CD4-positive, alpha-beta memory T cell (primary cell): ENCODE data around the gene FAM20C. TPM values are rescaled to one million over a fixed set of nuclear protein-coding genes. Genes with fewer than 3 reads are reported as not detected.

Experiments
- CTCF ChIA-PET: fragments of 350-600 bp; sonication (Branson Sonifier 250); formaldehyde crosslinking; loops from one replicate; lab custom pipeline; 2021; ENCODE audit warnings: inconsistent platforms; ENCODE audit not compliant: partially characterized antibody; lab: Charles Lee
- POLR2A ChIA-PET: fragments of 350-600 bp; sonication (Branson Sonifier 250); formaldehyde crosslinking; loops from one replicate; lab custom pipeline; 2021; ENCODE audit not compliant: partially characterized antibody; lab: Charles Lee
- DNase-seq, 5 donors: peaks; one replicate each; pipeline versions ENCODE4 v3.0.0 to v3.0.0-alpha.2; 2020 to 2022; ENCODE audit warnings: mixed read lengths in 1 of 5
- H3K27ac ChIP-seq: one replicate; pipeline ENCODE4 v1.7.0; 2013; ENCODE audit warnings: low read depth, low read length
- H3K27me3 ChIP-seq: 2 replicates; pipeline ENCODE4 v1.7.0; 2013; ENCODE audit warnings: mild to moderate bottlenecking, low read length, moderate library complexity; ENCODE audit not compliant: insufficient read depth
- H3K36me3 ChIP-seq: 2 replicates; pipeline ENCODE4 v1.7.0; 2013; ENCODE audit warnings: mild to moderate bottlenecking, low read length, moderate library complexity; ENCODE audit not compliant: insufficient read depth
- H3K4me1 ChIP-seq: 2 replicates; pipeline ENCODE4 v1.7.0; 2013; ENCODE audit warnings: mild to moderate bottlenecking, low read length, moderate library complexity; ENCODE audit not compliant: insufficient read depth
- H3K4me3 ChIP-seq, 2 donors: one replicate each; pipeline ENCODE4 v1.7.0; 2013; ENCODE audit warnings: low read length in 2 of 2, mild to moderate bottlenecking in 1 of 2
- H3K9me3 ChIP-seq, 2 donors: one replicate each; pipeline ENCODE4 v1.7.0; 2013; ENCODE audit warnings: low read length in 2 of 2, control low read depth in 1 of 2; ENCODE audit not compliant: control insufficient read depth in 1 of 2
- H3K27ac Mint-ChIP-seq, 7 donors: one replicate each; pipeline ENCODE4 v1.8.0; 2020 to 2021; ENCODE audit warnings: mixed read lengths in 7 of 7, mild to moderate bottlenecking in 6 of 7, inconsistent platforms in 3 of 7, moderate library complexity in 3 of 7
- H3K27me3 Mint-ChIP-seq, 2 donors: one replicate each; pipeline ENCODE4 v1.8.0; 2020 to 2021; ENCODE audit warnings: mixed read lengths in 2 of 2
- H3K36me3 Mint-ChIP-seq, 2 donors: one replicate each; pipeline ENCODE4 v1.8.0; 2020 to 2021; ENCODE audit warnings: mixed read lengths in 2 of 2, inconsistent platforms in 1 of 2, mild to moderate bottlenecking in 1 of 2
- H3K4me1 Mint-ChIP-seq, 4 donors: one replicate each; pipeline ENCODE4 v1.8.0; 2020 to 2021; ENCODE audit warnings: mixed read lengths in 4 of 4, mild to moderate bottlenecking in 1 of 4
- H3K4me3 Mint-ChIP-seq, 8 donors: one replicate each; pipeline ENCODE4 v1.8.0; 2020 to 2021; ENCODE audit warnings: mixed read lengths in 8 of 8, mild to moderate bottlenecking in 7 of 8, moderate library complexity in 6 of 8, inconsistent platforms in 3 of 8
- H3K9me3 Mint-ChIP-seq, 8 donors: one replicate each; pipeline ENCODE4 v1.8.0; 2020 to 2021; ENCODE audit warnings: mixed read lengths in 8 of 8, mild to moderate bottlenecking in 5 of 8, inconsistent platforms in 3 of 8, moderate library complexity in 1 of 8
- intact Hi-C: fragments of 100-400 bp; cut with micrococcal nuclease; formaldehyde crosslinking; loops from one replicate; pipeline ENCODE4 v1.15.1; 2023
- polyA plus RNA-seq, 2 donors: library from polyadenylated mRNA; unstranded; fragments of 300-500 nt; fragmentation: Illumina TruSeq; gene quantifications; one replicate each; pipeline ENCODE4 v1.2.3, GENCODE V29; 2021
- total RNA-seq, 2 experiments: library from RNA; stranded (reverse); gene quantifications; one replicate each; pipeline ENCODE4 v1.2.3, GENCODE V29; 2021

The FAM20C gene
- total and polyA plus RNA-seq, 4 experiments from 2014 or later, result 4.7 to 7.8 TPM; not detected in 2

DNA sequence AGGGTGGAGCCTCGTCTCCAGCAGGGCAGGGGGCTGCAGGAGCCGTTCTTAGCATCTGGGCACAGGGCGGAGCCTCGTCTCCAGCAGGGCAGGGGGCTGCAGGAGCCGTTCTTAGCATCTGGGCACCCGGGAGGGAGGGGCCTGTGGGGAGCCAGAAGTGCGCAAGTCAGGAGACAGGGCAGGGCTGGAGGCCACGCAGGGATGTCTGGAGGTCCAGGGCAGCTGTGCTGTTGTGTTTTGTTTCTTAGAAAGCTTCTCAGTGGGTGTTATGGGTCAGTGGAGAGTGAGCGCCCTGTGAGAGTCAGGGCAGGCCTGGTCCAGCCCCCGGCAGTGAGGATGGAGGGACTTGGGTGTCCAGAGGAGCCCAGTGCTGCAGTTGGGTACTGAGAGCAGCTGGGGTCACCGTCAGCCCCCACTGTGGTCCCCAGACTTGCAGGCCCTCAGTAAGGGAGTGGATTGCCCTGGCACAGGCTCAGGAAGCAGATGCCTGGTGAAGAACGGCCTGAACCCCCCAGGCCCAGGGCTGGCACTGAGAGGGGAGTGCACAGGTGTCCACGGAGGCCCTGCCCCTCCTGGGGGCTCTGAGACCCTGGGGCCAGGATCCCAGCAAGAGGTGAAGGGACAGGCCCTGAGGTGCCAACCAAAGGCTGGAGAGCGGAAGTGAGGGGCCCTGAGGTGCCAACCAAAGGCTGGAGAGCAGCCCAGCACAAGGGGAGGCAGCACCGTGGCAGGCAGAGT, 29.8 kb downstream of the FAM20C start:
- H3K36me3 ChIP-seq, result no peaks in the 10 kb centered on the region
- H3K4me1 Mint-ChIP-seq, result peaks cover 0 to 2% (median 0%) of the 10 kb centered on the region in 4 donors
- H3K27ac Mint-ChIP-seq, result no peak overlapping the region
- CTCF ChIA-PET, result no interaction called here
- peaks cover 0 to 4% (median 0%) of the 10 kb centered on the region in 8 donors for H3K9me3 Mint-ChIP-seq
- H3K9me3 ChIP-seq, result no peaks in the 10 kb centered on the region
- no peaks in the 10 kb centered on the region for H3K36me3 Mint-ChIP-seq
- peaks cover 0 to 5% of the 10 kb centered on the region in 2 donors for H3K27me3 Mint-ChIP-seq
- H3K4me3 ChIP-seq, result no peak overlapping the region
- no peak for DNase-seq
- POLR2A ChIA-PET, result no interaction called here
- no peak overlapping the region for H3K27ac ChIP-seq
- H3K4me1 ChIP-seq, result no peaks in the 10 kb centered on the region
- H3K4me3 Mint-ChIP-seq, result no peak overlapping the region
- no peaks in the 10 kb centered on the region for H3K27me3 ChIP-seq
- intact Hi-C loops, result no loop called here

DNA sequence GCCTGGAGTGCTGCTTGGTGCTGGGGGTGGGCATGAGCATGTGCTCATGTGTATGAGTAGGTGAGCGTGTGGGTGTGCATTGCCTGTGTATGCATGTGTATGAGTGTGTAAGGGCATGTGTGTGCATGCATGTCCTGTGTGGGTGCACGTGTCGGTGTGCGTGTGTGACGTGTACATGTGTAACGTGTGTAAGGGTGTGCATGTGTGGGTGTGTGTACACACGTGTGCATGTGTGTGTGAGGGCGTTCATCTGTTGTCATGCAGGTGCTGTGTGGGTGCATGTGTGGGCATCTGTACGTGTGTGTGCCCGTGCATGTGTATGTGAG, 30.3 kb downstream of the FAM20C start:
- intact Hi-C loops, result no loop called here
- Histone ChIP-seq H3K27ac (no peak overlapping the region), H3K9me3 (no peaks in the 10 kb centered on the region), H3K27me3 (no peaks in the 10 kb centered on the region), H3K4me3 (no peak overlapping the region), H3K4me1 (no peaks in the 10 kb centered on the region), H3K36me3 (no peaks in the 10 kb centered on the region)
- Mint-ChIP-seq H3K27ac (no peak overlapping the region), H3K4me3 (no peak overlapping the region), H3K27me3 (peaks cover 0 to 2% of the 10 kb centered on the region in 2 donors), H3K36me3 (no peaks in the 10 kb centered on the region), H3K4me1 (peaks cover 0 to 2% (median 0%) of the 10 kb centered on the region in 4 donors), H3K9me3 (peaks cover 0 to 4% (median 0%) of the 10 kb centered on the region in 8 donors)
- ChIA-PET CTCF (no interaction called here), POLR2A (no interaction called here)
- no peak for DNase-seq

DNA sequence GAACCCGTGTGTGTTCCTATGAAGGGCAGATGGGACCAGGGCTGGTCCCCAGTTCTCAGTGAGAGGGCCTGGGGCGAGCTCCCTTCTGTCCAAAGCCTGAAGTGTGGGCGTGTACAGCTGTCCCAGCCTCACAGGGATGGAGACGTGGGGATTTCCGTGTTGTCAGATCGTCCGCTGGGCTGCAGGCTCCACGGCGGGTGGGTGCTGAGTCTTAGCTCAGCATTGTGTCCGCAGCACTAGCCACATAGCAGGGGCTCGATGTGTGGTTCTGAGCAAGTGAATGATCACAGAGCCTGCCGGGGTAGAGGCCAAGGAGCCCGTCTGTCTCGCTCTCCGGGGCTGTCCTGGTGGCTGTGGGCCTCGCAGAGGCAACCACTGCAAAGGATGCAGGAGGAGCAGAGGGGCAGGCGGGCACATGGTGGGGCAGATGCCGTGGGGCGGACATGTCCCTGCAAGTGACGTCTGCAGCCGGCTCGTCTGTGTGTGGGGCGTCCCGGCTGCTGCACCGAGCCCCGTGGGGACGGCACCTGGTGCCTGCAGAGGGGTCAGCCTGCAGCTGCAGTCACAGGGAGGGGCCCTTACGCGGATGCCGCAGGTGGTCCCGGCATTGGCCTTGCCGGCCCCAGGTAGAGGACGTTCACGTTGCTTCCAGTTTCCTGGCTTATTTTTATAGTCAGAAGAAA, 30.9 kb downstream of the FAM20C start:
- ChIA-PET POLR2A (no interaction called here), CTCF (no interaction called here)
- intact Hi-C loops, result no loop called here
- no peak overlapping the region for H3K4me3 ChIP-seq
- H3K36me3 ChIP-seq, result no peaks in the 10 kb centered on the region
- H3K27ac ChIP-seq, result no peak overlapping the region
- Mint-ChIP-seq H3K4me1 (peaks cover 0 to 2% (median 0%) of the 10 kb centered on the region in 4 donors), H3K27ac (no peak overlapping the region), H3K9me3 (peaks cover 0 to 4% (median 0%) of the 10 kb centered on the region in 8 donors), H3K36me3 (no peaks in the 10 kb centered on the region), H3K27me3 (peaks cover 0 to 2% of the 10 kb centered on the region in 2 donors), H3K4me3 (no peak overlapping the region)
- no peak for DNase-seq
- no peaks in the 10 kb centered on the region for H3K4me1 ChIP-seq
- H3K27me3 ChIP-seq, result no peaks in the 10 kb centered on the region
- no peaks in the 10 kb centered on the region for H3K9me3 ChIP-seq

DNA sequence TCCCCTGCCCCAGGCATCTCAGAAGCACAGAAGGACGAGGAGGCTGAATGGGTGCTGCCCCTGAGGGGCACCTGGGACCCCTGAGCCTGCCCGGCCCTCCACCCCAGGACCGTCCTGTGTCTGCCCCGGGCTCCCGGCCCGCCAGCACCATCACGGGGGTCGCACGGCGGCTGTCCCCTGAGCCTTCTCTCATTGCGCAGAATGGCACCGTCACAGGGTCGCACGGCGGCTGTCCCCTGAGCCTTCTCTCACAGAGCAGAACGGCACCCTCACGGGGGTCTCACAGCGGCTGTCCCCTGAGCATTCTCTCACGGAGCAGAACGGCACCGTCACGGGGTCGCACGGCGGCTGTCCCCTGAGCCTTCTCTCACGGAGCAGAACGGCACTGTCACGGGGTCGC, 31.5 kb downstream of the FAM20C start:
- intact Hi-C loops, result no loop called here
- DNase-seq, result no peak
- Histone ChIP-seq H3K27me3 (no peaks in the 10 kb centered on the region), H3K4me3 (no peak overlapping the region), H3K4me1 (no peaks in the 10 kb centered on the region), H3K36me3 (no peaks in the 10 kb centered on the region), H3K27ac (no peak overlapping the region), H3K9me3 (no peaks in the 10 kb centered on the region)
- POLR2A ChIA-PET, result no interaction called here
- no peak overlapping the region for H3K27ac Mint-ChIP-seq
- H3K4me3 Mint-ChIP-seq, result no peak overlapping the region
- H3K36me3 Mint-ChIP-seq, result no peaks in the 10 kb centered on the region
- CTCF ChIA-PET, result no interaction called here
- H3K27me3 Mint-ChIP-seq, result peaks cover 0 to 2% of the 10 kb centered on the region in 2 donors
- peaks cover 0 to 2% (median 0%) of the 10 kb centered on the region in 4 donors for H3K4me1 Mint-ChIP-seq
- peaks cover 0 to 4% (median 0%) of the 10 kb centered on the region in 8 donors for H3K9me3 Mint-ChIP-seq

DNA sequence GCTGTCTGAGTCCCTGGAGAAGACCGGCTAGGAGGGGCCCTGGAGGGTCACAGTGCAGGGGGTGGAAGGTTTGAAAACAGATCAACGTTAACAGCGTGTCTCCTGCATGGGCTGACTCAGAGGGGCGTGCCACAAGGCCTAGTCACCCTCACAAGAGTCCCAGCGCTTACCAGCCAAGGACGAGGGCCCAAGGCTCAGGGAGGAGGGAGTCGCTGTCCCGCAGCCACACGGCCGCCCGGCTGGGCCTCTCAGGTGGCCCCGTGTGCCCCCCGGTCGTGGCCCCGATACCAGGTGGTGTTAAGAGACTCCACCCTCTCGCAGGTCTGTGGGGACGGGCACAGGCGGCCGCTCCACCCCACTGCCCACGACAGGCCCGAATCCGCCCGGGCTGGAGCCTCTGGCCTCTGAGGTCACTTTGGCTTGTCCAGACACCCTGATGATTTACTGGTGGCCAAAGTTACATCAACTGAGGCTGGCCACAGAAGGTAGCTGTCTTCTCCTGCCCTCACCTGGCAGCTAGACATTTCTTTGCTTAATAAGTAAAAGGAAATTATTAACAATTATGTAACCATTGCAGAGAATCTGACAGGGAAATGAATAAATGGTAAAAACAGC, 34.0 kb downstream of the FAM20C start:
- Mint-ChIP-seq H3K27me3 (peaks cover 2 to 5% of the 10 kb centered on the region in 2 donors), H3K9me3 (peaks cover 0 to 4% (median 0%) of the 10 kb centered on the region in 8 donors), H3K4me3 (no peak overlapping the region), H3K36me3 (no peaks in the 10 kb centered on the region), H3K27ac (no peak overlapping the region), H3K4me1 (peaks cover 0 to 3% (median under 1%) of the 10 kb centered on the region in 4 donors)
- no peak overlapping the region for H3K27ac ChIP-seq
- intact Hi-C loops, result no loop called here
- no peaks in the 10 kb centered on the region for H3K36me3 ChIP-seq
- ChIA-PET POLR2A (no interaction called here), CTCF (no interaction called here)
- no peak overlapping the region for H3K4me3 ChIP-seq
- H3K9me3 ChIP-seq, result no peaks in the 10 kb centered on the region
- no peak for DNase-seq
- no peaks in the 10 kb centered on the region for H3K4me1 ChIP-seq
- no peaks in the 10 kb centered on the region for H3K27me3 ChIP-seq

DNA sequence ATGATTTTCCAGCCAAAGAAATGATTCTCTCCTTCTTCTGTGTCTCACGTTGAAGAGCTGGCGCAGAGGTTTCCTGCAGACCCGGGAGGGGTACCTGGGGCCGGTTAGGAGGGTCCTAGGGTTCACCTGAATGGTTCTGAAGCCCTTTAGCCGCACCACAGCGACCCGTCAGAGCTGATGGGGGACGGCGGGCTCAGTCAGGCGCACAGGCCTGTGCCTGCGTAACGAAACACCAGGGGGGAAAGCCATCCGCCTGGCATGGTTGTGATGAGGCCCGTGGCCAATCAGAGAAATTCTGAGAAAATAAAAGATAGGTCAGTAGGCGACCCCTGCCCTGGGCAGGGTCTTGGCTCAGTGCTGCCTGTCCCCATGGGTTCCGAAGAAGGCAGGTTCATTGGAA, 35.6 kb downstream of the FAM20C start:
- Histone ChIP-seq H3K9me3 (no peaks in the 10 kb centered on the region), H3K4me3 (no peak overlapping the region), H3K27ac (no peak overlapping the region), H3K4me1 (no peaks in the 10 kb centered on the region), H3K27me3 (no peaks in the 10 kb centered on the region), H3K36me3 (no peaks in the 10 kb centered on the region)
- peaks cover 0 to under 1% (median 0%) of the 10 kb centered on the region in 8 donors for H3K9me3 Mint-ChIP-seq
- peaks cover 2 to 3% of the 10 kb centered on the region in 2 donors for H3K27me3 Mint-ChIP-seq
- no peak overlapping the region for H3K27ac Mint-ChIP-seq
- peaks cover 0 to 3% (median 0%) of the 10 kb centered on the region in 4 donors for H3K4me1 Mint-ChIP-seq
- CTCF ChIA-PET, result no interaction called here
- H3K4me3 Mint-ChIP-seq, result no peak overlapping the region
- intact Hi-C loops, result no loop called here
- no peak for DNase-seq
- POLR2A ChIA-PET, result no interaction called here
- no peaks in the 10 kb centered on the region for H3K36me3 Mint-ChIP-seq

DNA sequence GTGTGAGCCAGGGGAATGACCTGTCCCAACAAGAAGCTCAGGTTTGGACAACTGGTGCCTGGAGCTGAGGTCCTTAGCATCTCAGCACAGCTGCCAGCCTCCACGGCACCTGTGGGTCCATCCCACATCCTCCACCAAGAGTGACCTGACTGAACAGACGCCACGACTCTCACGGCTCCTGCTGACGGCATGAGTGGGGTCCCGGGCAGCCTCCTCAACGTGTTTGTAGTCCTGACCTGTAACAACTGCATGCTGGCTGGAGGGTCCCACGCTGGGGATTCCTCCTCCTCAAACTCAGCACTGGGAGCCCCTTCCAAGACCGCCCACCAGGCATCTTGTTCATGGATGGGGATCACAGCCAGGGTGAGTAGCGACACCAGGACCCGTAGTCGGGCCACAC, 36.2 kb downstream of the FAM20C start:
- Mint-ChIP-seq H3K27ac (peak overlapping the region in 1 of 7 donors; percentile 12), H3K4me3 (no peak overlapping the region)
- intact Hi-C loops, result no loop called here

More for the DNA sequence above, 36.2 kb downstream of the FAM20C start:
- Mint-ChIP-seq H3K4me1 (peaks cover 0 to 3% (median 0%) of the 10 kb centered on the region in 4 donors), H3K9me3 (no peaks in the 10 kb centered on the region), H3K36me3 (no peaks in the 10 kb centered on the region), H3K27me3 (peaks cover 2 to 3% of the 10 kb centered on the region in 2 donors)
- Histone ChIP-seq H3K36me3 (no peaks in the 10 kb centered on the region), H3K4me1 (no peaks in the 10 kb centered on the region), H3K27ac (no peak overlapping the region), H3K9me3 (no peaks in the 10 kb centered on the region), H3K27me3 (no peaks in the 10 kb centered on the region), H3K4me3 (no peak overlapping the region)
- no peak for DNase-seq
- ChIA-PET POLR2A (no interaction called here), CTCF (no interaction called here)
